ENCODE measurements around the gene DNAJB2.

GRCh38 chr2:219279916-219280516 is 850 bp downstream of the DNAJB2 start:
- TF ChIP-seq CTCF (IDR thresholded peaks at IDR 0.05 in 4 of 5, conservative IDR thresholded peaks at IDR 0.05 in 1 of 5) (no peak), POLR2A (IDR thresholded peaks at IDR 0.05) (no peak)
